Mucosa of descending colon (tissue), 3 donors: ENCODE results near the gene DENND1B. TPM values are rescaled to one million over a fixed set of nuclear protein-coding genes. Genes with fewer than 3 reads are reported as not detected.

Experiments used
- ATAC-seq: fragments of 200-7000 bp; cut with Tn5 transposase; one replicate; pipeline ENCODE4 v1.9.1; 2020; ENCODE audit warnings: mild to moderate bottlenecking, moderate library complexity
- DNase-seq, 3 donors: peaks; one replicate each; pipeline ENCODE4 v3.0.0-alpha.2; 2020
- H3K36me3 ChIP-seq: fragments of 200-600 bp; one replicate; pipeline ENCODE4 v1.8.0; 2021; ENCODE audit warnings: low read depth, mild to moderate bottlenecking
- H3K4me1 ChIP-seq: fragments of 200-600 bp; one replicate; pipeline ENCODE4 v1.8.0; 2021; ENCODE audit warnings: low read depth, mild to moderate bottlenecking
- H3K4me3 ChIP-seq: fragments of 200-600 bp; one replicate; pipeline ENCODE4 v1.8.0; 2021; ENCODE audit warnings: mild to moderate bottlenecking
- H3K9me3 ChIP-seq: fragments of 200-600 bp; one replicate; pipeline ENCODE4 v1.8.0; 2021; ENCODE audit warnings: mild to moderate bottlenecking
- intact Hi-C, 2 donors: fragments of 100-400 bp; cut with DNase I in 1 of 2; cut with micrococcal nuclease in 1 of 2; formaldehyde crosslinking; loops; one replicate each; pipeline versions ENCODE4 v1.11.0 to v1.11.1; 2022; cut with DNase I, micrococcal nuclease
- total RNA-seq, 3 donors: library from RNA; stranded (reverse); fragmentation: NEBNext Ultra II Directional in 2 of 3; extraction: Animal tissue kit (Norgen Biotek cat#: 25700) in 2 of 3; gene quantifications; one replicate each; pipeline versions ENCODE4 v1.2.1 to v1.2.4, GENCODE V29; 2021 to 2023
- TF ChIP-seq, protein P1 (sequence below): fragments of 200-600 bp; IDR thresholded peaks from one replicate; pipeline ENCODE4 v1.8.0; 2022; ENCODE audit warnings: antibody characterized with exemption, mild to moderate bottlenecking
- donor health status: DM: no; HTN: no; CAD: no; lungs with moderate emphysema.
- donor health status: DM: no; HTN: no; CAD: no.
- donor health status: DM: no; HTN: yes; CAD: no.

Gene DENND1B
- total RNA-seq, 3 donors from 2014 or later: 29.3 to 54.9 (median 32.2) TPM

DNA sequence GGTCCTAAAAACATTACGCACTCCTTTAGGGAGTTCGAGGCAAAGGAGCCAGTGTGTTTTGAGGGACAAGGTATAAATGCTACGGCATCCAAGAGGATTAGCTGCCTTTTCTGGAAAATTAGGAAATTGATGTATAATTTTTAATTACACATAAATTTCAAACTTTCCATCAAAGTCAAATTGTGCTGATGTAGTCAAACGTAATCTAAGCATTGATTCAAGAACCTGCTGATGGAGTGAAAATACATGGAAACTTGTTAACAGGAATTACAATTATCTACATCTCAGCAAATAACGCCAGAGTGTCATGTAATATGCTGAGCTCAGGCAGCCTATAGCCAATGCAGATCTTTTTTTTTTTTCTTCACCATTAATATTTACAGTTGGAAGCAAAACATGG, 312.7 kb downstream of the DENND1B start:
- no peak for DNase-seq
- H3K9me3 ChIP-seq: no peaks in the 10 kb centered on the region
- intact Hi-C loops: no loop called here
- no peak overlapping the region for H3K4me3 ChIP-seq
- ATAC-seq: no peak
- TF ChIP-seq, protein P1, sequence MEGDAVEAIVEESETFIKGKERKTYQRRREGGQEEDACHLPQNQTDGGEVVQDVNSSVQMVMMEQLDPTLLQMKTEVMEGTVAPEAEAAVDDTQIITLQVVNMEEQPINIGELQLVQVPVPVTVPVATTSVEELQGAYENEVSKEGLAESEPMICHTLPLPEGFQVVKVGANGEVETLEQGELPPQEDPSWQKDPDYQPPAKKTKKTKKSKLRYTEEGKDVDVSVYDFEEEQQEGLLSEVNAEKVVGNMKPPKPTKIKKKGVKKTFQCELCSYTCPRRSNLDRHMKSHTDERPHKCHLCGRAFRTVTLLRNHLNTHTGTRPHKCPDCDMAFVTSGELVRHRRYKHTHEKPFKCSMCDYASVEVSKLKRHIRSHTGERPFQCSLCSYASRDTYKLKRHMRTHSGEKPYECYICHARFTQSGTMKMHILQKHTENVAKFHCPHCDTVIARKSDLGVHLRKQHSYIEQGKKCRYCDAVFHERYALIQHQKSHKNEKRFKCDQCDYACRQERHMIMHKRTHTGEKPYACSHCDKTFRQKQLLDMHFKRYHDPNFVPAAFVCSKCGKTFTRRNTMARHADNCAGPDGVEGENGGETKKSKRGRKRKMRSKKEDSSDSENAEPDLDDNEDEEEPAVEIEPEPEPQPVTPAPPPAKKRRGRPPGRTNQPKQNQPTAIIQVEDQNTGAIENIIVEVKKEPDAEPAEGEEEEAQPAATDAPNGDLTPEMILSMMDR: no peak
- no peaks in the 10 kb centered on the region for H3K36me3 ChIP-seq
- H3K4me1 ChIP-seq: no peaks in the 10 kb centered on the region

Other genes with a start within 250 kb of the DENND1B start
- gene C1orf53, start 127.2 kb upstream of the DENND1B start, total RNA-seq: 1 to 10 TPM; 1.1 to 6.8 (median 4.1) TPM
- under 1 TPM in 1 of 3 donors, not detected in 2; 0.19 TPM for gene LHX9, start 141.9 kb upstream of the DENND1B start, total RNA-seq